Measurements from ENCODE around the gene NEU1.
"Not testable (repeated sequence)": the region's sequence is repeated elsewhere in the genome, so short reads cannot be mapped to it uniquely, and the experiment has no call there.

Gene NEU1

GRCh38 chr6:31859923-31860322, 2.7 kb downstream of the NEU1 start:
- TF ChIP-seq CTCF (IDR thresholded peaks at IDR 0.05) = no peak
- no peak overlapping the region for H3K4me3 ChIP-seq
- no peak for DNase-seq
- H3K9me3 ChIP-seq = no peaks in the 10 kb centered on the region
- H3K27me3 ChIP-seq = no peaks in the 10 kb centered on the region
- H3K27ac ChIP-seq = no peak overlapping the region
- H3K36me3 ChIP-seq = peaks cover 25 to 41% (median 35%) of the 10 kb centered on the region in 3 donors
- peaks cover 0 to 24% (median 20%) of the 10 kb centered on the region in 4 donors for H3K4me1 ChIP-seq
- intact Hi-C loops (cut with DNase I; ENCODE audit: low total_unique reads) = no loop called here

GRCh38 chr6:31858707-31859106, 3.9 kb downstream of the NEU1 start:
- no peak for TF ChIP-seq CTCF (IDR thresholded peaks at IDR 0.05)
- intact Hi-C loops (cut with DNase I; ENCODE audit: low total_unique reads) = no loop called here
- peaks cover 25 to 41% (median 35%) of the 10 kb centered on the region in 3 donors for H3K36me3 ChIP-seq
- H3K27ac ChIP-seq = no peak overlapping the region
- no peak overlapping the region for H3K4me3 ChIP-seq
- H3K27me3 ChIP-seq = no peaks in the 10 kb centered on the region
- no peaks in the 10 kb centered on the region for H3K9me3 ChIP-seq
- DNase-seq = no peak
- H3K4me1 ChIP-seq = peaks cover 0 to 17% (median 15%) of the 10 kb centered on the region in 4 donors

- H3K9me3 ChIP-seq; DNase-seq; H3K27ac ChIP-seq; H3K27me3 ChIP-seq; H3K4me3 ChIP-seq; intact Hi-C loops (cut with DNase I; ENCODE audit: low total_unique reads): not testable (repeated sequence)
- Histone ChIP-seq H3K36me3 (peaks cover 25 to 41% (median 35%) of the 10 kb centered on the region in 3 donors), H3K4me1 (peaks cover 0 to 11% (median 8%) of the 10 kb centered on the region in 4 donors)
Observed at GRCh38 chr6:31857774-31858173, 4.8 kb downstream of the NEU1 start.

DNA sequence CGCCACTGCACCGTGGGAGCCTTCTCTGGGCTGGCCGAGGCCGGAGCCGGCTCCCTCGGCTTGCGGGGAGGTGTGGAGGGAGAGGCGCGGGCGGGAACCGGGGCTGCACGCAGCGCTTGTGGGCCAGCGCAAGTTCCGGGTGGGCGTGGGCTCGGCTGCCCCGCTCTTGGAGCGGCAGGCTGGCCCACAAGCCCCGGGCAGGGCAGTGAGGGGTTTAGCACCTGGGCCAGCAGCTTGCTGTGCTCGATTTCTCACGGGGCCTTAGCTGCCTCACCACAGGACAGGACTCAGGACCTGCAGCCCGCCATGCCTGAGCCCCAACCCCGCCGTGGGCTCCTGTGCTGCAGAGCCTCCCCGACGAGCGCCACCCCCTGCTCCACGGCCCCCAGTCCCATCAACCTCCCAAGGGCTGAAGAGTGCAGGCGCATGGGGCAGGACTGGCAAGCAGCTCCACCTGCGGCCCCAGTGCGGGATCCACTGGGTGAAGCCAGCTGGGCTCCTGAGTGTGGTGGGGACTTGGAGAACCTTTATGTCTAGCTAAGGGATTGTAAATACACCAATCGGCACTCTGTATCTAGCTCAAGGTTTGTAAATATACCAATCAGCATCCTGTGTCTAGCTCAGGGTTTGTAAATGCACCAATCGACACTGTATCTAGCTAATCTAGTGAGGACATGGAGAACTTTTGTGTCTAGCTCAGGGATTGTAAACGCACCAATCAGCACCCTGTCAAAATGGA, 10.5 kb downstream of the NEU1 start:
- DNase-seq; intact Hi-C loops (cut with DNase I; ENCODE audit: low total_unique reads): not testable (repeated sequence)

GRCh38 chr6:31851485-31851832, 11.2 kb downstream of the NEU1 start:
- H3K27ac ChIP-seq = no peak overlapping the region
- H3K27me3 ChIP-seq = no peaks in the 10 kb centered on the region
- H3K4me1 ChIP-seq = no peaks in the 10 kb centered on the region
- intact Hi-C loops (cut with DNase I; ENCODE audit: low total_unique reads) = no loop called here
- no peaks in the 10 kb centered on the region for H3K36me3 ChIP-seq
- H3K9me3 ChIP-seq = no peaks in the 10 kb centered on the region
- DNase-seq = no peak
- TF ChIP-seq CTCF (IDR thresholded peaks at IDR 0.05) = no peak
- no peak overlapping the region for H3K4me3 ChIP-seq

More for the DNA sequence above, 10.5 kb downstream of the NEU1 start:
- not testable (repeated sequence) for H3K4me3 ChIP-seq, H3K27me3 ChIP-seq, H3K9me3 ChIP-seq, H3K4me1 ChIP-seq, H3K36me3 ChIP-seq, H3K27ac ChIP-seq

- Histone ChIP-seq H3K4me1 (no peaks in the 10 kb centered on the region), H3K27me3 (no peaks in the 10 kb centered on the region), H3K27ac (no peak overlapping the region), H3K9me3 (no peaks in the 10 kb centered on the region), H3K36me3 (no peaks in the 10 kb centered on the region), H3K4me3 (no peak overlapping the region)
- no peak for DNase-seq
- TF ChIP-seq CTCF (IDR thresholded peaks at IDR 0.05) = no peak
- intact Hi-C loops (cut with DNase I; ENCODE audit: low total_unique reads) = no loop called here
Observed at GRCh38 chr6:31850765-31851484, 11.7 kb downstream of the NEU1 start.
